Aortic smooth muscle cell (primary cell): ENCODE data around the gene TAF11. TPM values are rescaled to one million over a fixed set of nuclear protein-coding genes. Genes with fewer than 3 reads are reported as not detected.

Experiments used
- total RNA-seq: library from RNA; depleted of rRNA; stranded (reverse); fragments of >200 nt; gene quantifications from 2 replicates; pipeline ENCODE4 v1.2.3, GENCODE V29; 2014

TAF11 gene
- total RNA-seq = 15.7 and 18.7 TPM in 2 replicates

DNA sequence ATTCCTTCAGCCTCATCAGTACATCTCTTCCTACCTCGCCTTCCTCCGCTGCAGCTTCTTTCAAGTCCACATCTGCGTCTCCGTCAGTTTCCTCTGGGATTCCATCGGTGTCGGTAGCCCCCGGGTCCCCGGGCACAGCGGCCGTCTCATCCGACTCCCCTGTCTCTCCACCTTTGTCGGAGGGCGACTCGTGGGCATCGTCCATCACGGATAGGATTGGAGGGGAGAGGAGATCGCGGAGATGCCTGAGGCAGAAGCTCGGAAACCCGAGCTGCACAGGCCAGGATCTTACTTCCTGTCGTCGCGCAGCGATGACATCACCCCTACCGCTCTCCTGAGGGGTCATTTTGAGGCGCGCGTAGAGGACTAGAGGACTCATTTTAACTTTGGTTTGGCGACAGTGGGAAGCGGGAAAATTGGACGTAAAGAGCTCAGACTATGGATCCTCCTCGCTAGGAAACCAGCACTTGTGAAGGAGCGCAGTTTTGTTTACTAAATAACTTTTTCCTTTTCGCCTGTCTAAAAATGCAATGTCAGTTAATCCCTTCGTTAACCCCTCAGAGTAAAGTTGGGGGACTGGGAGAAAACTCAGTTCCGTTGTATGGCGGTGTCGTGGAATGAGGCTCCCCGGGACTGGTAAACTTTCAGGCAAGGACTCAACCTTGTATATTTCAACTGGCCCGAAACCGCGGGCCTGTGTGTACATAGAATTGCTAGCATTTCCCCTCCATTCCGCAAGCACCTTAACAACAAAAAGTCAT, at the start of gene TAF11:
Gene TAF11, minus strand, starts transcription at position 290 of the 761 bp plus-strand sequence. Its CDS starts 85 bp downstream, at position 205.

DNA sequence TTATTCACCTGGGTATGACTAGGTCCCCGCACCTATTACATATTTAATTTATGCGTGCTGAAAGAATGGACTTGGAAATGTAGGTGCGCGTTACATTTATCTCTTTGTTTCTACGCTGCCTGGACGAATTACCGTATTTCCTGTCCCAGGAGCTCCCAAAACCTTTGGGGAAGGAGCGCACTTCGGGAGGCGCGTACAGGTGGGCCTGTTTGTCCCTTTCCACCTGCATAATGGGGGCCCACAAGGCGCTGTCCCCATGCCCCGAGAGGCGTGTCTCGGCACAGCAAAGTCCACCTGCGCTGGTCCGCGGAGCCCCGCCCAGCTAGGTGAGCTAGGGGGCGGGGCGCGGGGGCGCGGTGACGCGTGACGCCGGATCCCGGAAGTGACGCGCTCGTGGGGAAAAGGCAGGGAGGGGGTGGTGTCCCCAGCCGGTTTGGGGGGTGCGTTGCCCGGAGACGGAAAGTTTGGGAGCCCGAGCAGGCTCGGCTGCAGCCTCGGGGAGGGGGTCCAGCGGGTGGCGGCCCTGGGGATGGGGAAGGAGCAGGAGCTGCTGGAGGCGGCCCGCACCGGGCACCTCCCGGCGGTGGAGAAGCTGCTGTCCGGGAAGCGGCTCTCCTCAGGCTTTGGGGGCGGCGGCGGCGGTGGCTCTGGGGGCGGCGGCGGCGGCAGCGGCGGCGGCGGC, 1.2 kb upstream of the TAF11 start, which contains the start of gene ANKS1A:
Gene ANKS1A, plus strand, starts transcription at position 382 of the 682 bp plus-strand sequence. Its CDS starts 148 bp downstream, at position 530.

Other genes with a start within 250 kb of the TAF11 start
- gene ILRUN, start 191.3 kb downstream of the TAF11 start, total RNA-seq = 39.4 and 45.2 TPM in 2 replicates
- gene SNRPC, start 130.5 kb downstream of the TAF11 start, total RNA-seq = 49.7 and 61.6 TPM in 2 replicates
- gene BLTP3A, start 96.0 kb downstream of the TAF11 start, total RNA-seq = 4.4 and 5.3 TPM in 2 replicates
- 5.9 and 7.5 TPM in 2 replicates for gene ANKS1A, start 1.2 kb upstream of the TAF11 start, total RNA-seq